ENCODE results near the gene MKS1.

The MKS1 gene

DNA sequence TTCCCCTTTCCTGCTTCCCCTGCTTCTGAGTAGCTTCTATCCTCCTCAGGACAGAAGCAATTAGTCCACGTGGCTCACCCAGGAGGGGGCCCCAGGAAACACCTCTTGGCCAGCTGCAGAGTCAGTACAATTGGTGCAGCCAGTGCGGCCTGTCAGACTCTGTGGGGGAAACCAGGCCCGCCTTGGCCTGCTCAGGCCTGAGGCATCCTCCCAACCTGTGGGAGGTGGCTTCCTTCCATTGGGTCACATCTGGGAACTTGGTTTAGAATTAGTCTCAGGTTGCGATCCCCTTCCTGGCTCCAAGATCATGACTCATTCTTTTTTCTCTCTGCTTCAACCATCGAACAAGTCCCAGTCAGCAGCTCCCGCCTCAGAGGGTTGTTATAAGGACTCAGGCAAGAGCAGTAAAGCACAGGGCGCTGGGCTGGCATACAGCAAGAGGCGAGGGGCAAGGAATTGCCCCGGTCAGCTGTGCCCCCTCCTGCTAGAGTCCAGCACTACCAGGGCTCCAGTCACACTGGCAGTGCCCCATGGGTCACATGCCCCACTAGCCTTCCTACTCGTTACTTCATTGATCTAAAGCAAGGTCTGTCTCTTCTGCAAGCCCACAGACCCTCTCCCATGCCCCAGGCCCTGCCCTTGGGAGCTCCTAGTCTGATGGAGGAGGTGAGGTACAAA lies 34.6 kb downstream of the MKS1 start:
- no peak for TF ChIP-seq CTCF (IDR thresholded peaks at IDR 0.05; ENCODE audit: low read depth, low read length)
- no peak for DNase-seq (ENCODE audit: extremely low read depth, low read depth)

GRCh38 chr17:58183514-58183913 lies 35.5 kb downstream of the MKS1 start:
- DNase-seq (ENCODE audit: extremely low read depth, low read depth), result no peak
- no peak for TF ChIP-seq CTCF (IDR thresholded peaks at IDR 0.05; ENCODE audit: low read depth, low read length)

- no peak for TF ChIP-seq CTCF (IDR thresholded peaks at IDR 0.05; ENCODE audit: low read depth, low read length)
- no peak for DNase-seq (ENCODE audit: extremely low read depth, low read depth)
Observed at GRCh38 chr17:58181796-58182195, 37.3 kb downstream of the MKS1 start.

GRCh38 chr17:58176200-58176599 lies 42.9 kb downstream of the MKS1 start:
- no peak for DNase-seq (ENCODE audit: extremely low read depth, low read depth)
- no peak for TF ChIP-seq CTCF (IDR thresholded peaks at IDR 0.05; ENCODE audit: low read depth, low read length)

DNA sequence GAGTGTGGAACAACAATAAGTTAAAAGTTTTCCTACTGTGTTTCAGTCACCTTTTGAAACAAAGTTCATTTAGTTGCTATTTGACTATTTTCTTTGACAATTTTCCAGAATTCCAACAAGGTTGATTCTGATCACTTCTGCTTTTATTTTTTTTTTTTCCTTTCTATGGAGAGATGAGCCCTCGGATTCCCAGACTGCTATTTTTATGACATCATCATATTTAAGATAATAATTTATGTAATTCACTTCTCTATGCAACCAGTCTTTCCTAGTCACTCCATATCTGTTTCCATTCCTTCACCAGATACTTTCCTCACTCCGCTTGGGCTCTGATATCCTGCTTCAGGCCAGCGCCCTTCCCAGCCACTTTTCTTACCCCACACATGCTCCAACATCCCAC lies 44.2 kb downstream of the MKS1 start:
- DNase-seq (ENCODE audit: extremely low read depth, low read depth), result no peak
- TF ChIP-seq CTCF (IDR thresholded peaks at IDR 0.05; ENCODE audit: low read depth, low read length), result no peak

GRCh38 chr17:58172369-58173071 lies 46.5 kb downstream of the MKS1 start:
- no peak for DNase-seq (ENCODE audit: extremely low read depth, low read depth)
- TF ChIP-seq CTCF (IDR thresholded peaks at IDR 0.05; ENCODE audit: low read depth, low read length), result no peak; the same call in none of the 2 replicates

- no peak for TF ChIP-seq CTCF (IDR thresholded peaks at IDR 0.05; ENCODE audit: low read depth, low read length)
- DNase-seq (ENCODE audit: extremely low read depth, low read depth), result no peak
Observed at GRCh38 chr17:58170622-58171021, 48.4 kb downstream of the MKS1 start.

All from AG09319 (cell line).